ENCODE measurements around the gene BRD2. TPM values are rescaled to one million over a fixed set of nuclear protein-coding genes. Genes with fewer than 3 reads are reported as not detected.

BRD2 gene
- total RNA-seq, 1 donor from 2014 or later, result 63.4 TPM

DNA sequence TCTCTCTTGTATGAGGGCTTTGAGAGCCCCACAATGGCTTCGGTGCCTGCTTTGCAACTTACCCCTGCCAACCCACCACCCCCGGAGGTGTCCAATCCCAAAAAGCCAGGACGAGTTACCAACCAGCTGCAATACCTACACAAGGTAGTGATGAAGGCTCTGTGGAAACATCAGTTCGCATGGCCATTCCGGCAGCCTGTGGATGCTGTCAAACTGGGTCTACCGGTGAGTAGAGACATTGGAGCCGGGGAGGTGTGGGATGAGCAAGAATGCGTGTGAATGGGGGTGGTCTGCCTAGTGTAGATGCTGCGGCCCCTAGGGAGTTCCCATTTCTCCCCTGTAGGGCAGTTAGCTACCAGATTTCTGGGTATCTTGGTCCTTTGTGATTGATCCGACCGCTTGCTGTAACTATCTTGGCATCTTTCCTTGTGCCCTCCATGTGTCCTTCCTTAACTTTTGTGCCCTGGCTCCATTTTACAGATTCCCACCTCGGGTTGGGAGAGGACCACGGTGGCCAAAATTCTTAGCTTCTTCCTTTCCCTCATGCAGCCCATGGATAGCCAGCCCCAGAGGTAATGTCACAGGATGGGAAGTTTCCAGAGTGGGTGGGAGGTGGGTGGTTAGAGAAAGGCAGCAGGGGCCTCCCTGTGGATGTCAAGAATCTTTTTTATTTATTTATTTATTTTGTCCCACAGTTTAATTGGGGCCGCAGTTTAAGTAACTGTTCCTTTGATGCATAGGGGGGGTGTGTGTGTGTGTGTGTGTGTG lies 6.3 kb downstream of the BRD2 start:
- no peak for DNase-seq
- no peaks in the 10 kb centered on the region for H3K27me3 ChIP-seq (ENCODE audit: low read depth)
- intact Hi-C loops (cut with micrococcal nuclease), result no loop called here
- H3K4me3 ChIP-seq, result peak overlapping the region; percentile 100
- H3K4me1 ChIP-seq, result peaks cover 84% of the 10 kb centered on the region
- peak overlapping the region; percentile 100 for H3K27ac ChIP-seq (replicated peaks)
- TF ChIP-seq CTCF (IDR thresholded peaks at IDR 0.05; ENCODE audit: borderline replicate concordance), result no peak
- no peaks in the 10 kb centered on the region for H3K9me3 ChIP-seq (replicated peaks)
- H3K36me3 ChIP-seq, result peaks cover 77% of the 10 kb centered on the region

- Histone ChIP-seq H3K36me3 (peaks cover 88% of the 10 kb centered on the region), H3K9me3 (replicated peaks) (no peaks in the 10 kb centered on the region), H3K4me3 (peak overlapping the region; percentile 100), H3K27me3 (ENCODE audit: low read depth) (no peaks in the 10 kb centered on the region), H3K4me1 (peaks cover 90% of the 10 kb centered on the region), H3K27ac (replicated peaks) (peak overlapping the region; percentile 15)
- no peak for TF ChIP-seq CTCF (IDR thresholded peaks at IDR 0.05; ENCODE audit: borderline replicate concordance)
- no peak for DNase-seq
- intact Hi-C loops (cut with micrococcal nuclease), result no loop called here
Observed at GRCh38 chr6:32975886-32976285, 7.5 kb downstream of the BRD2 start.

DNA sequence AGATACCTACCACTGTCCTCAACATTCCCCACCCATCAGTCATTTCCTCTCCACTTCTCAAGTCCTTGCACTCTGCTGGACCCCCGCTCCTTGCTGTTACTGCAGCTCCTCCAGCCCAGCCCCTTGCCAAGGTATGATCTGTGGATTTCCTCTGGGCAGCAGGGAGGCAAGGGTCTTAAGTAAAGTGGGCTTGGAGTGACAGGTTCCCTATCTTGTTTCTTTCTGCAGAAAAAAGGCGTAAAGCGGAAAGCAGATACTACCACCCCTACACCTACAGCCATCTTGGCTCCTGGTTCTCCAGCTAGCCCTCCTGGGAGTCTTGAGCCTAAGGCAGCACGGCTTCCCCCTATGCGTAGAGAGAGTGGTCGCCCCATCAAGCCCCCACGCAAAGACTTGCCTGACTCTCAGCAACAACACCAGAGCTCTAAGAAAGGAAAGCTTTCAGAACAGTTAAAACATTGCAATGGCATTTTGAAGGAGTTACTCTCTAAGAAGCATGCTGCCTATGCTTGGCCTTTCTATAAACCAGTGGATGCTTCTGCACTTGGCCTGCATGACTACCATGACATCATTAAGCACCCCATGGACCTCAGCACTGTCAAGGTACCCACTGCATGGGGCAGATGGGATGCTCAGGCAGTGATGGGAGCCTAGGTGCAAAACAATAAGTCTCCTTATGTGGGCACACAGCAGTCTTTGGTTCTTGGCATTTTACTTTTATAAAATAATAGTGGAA lies 8.1 kb downstream of the BRD2 start:
- Histone ChIP-seq H3K4me3 (peak overlapping the region; percentile 100), H3K4me1 (peaks cover 91% of the 10 kb centered on the region), H3K36me3 (peaks cover 95% of the 10 kb centered on the region), H3K27ac (replicated peaks) (peak overlapping the region; percentile 15), H3K27me3 (ENCODE audit: low read depth) (no peaks in the 10 kb centered on the region), H3K9me3 (replicated peaks) (no peaks in the 10 kb centered on the region)
- DNase-seq, result no peak
- intact Hi-C loops (cut with micrococcal nuclease), result no loop called here
- no peak for TF ChIP-seq CTCF (IDR thresholded peaks at IDR 0.05; ENCODE audit: borderline replicate concordance)

DNA sequence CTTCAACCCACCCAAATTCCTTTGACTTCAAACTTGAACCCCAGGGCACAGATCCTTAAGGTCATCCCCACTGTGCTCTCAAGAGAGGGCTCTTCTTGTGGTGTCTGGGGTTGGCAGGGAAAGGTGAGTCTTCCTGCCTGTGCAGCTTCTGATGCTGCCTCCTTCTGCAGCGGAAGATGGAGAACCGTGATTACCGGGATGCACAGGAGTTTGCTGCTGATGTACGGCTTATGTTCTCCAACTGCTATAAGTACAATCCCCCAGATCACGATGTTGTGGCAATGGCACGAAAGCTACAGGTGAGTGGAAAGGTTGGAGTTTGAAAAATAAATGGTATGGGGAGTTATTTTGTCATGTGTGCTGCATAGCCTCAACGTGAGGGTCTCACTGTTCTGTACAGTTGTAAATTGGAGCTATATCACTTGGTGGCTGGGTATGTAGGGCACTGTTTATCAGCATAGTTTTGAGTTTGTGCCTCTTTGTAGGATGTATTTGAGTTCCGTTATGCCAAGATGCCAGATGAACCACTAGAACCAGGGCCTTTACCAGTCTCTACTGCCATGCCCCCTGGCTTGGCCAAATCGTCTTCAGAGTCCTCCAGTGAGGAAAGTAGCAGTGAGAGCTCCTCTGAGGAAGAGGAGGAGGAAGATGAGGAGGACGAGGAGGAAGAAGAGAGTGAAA lies 9.0 kb downstream of the BRD2 start:
- Histone ChIP-seq H3K36me3 (peaks cover 97% of the 10 kb centered on the region), H3K9me3 (replicated peaks) (no peaks in the 10 kb centered on the region), H3K4me1 (peaks cover 96% of the 10 kb centered on the region), H3K27me3 (ENCODE audit: low read depth) (no peaks in the 10 kb centered on the region), H3K4me3 (peak overlapping the region; percentile 22), H3K27ac (replicated peaks) (no peak overlapping the region)
- no peak for TF ChIP-seq CTCF (IDR thresholded peaks at IDR 0.05; ENCODE audit: borderline replicate concordance)
- intact Hi-C loops (cut with micrococcal nuclease), result no loop called here
- DNase-seq, result no peak

DNA sequence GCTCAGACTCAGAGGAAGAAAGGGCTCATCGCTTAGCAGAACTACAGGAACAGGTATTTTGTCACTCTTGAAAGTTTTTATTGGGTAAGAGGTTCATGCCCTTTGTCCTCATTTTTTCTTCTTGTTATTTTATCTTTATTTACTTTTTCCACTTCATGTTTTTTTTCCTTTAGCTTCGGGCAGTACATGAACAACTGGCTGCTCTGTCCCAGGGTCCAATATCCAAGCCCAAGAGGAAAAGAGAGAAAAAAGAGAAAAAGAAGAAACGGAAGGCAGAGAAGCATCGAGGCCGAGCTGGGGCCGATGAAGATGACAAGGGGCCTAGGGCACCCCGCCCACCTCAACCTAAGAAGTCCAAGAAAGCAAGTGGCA lies 9.5 kb downstream of the BRD2 start:
- Histone ChIP-seq H3K4me1 (peaks cover 94% of the 10 kb centered on the region), H3K9me3 (replicated peaks) (no peaks in the 10 kb centered on the region), H3K36me3 (peaks cover 92% of the 10 kb centered on the region), H3K27ac (replicated peaks) (no peak overlapping the region), H3K27me3 (ENCODE audit: low read depth) (no peaks in the 10 kb centered on the region), H3K4me3 (peak overlapping the region; percentile 22)
- intact Hi-C loops (cut with micrococcal nuclease), result no loop called here
- TF ChIP-seq CTCF (IDR thresholded peaks at IDR 0.05; ENCODE audit: borderline replicate concordance), result no peak
- no peak for DNase-seq
